HG02840 (cell line): ENCODE measurements around the gene XKR7.
"Not testable (repeated sequence)": the region's sequence is repeated elsewhere in the genome, so short reads cannot be mapped to it uniquely, and the experiment has no call there.

Source experiments
- ATAC-seq: cut with Tn5 transposase; IDR thresholded peaks from one replicate; pipeline ENCODE4 v1.9.1; 2021; ENCODE audit warnings: mild to moderate bottlenecking, moderate library complexity, moderate number of reproducible peaks; ENCODE audit not compliant: unreplicated experiment, low FRiP score

Gene XKR7

DNA sequence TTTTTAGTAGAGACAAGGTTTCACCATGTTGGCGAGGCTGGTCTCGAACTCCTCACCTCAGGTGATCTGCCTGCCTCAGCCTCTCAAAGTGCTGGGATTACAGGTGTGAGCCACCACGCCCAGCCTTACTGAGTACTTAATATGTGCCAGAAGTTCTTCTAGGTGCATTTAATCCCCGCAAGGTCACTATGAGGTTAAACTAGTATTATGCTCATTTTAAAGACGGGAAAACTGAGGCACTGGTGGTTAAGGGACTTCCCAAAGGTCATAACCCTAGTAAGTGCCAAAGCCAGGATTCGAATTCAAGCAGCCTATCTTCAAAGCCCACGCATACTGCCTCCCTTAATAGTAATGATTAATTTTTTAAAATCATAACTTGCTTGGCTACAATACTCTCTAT is 41.6 kb downstream of the XKR7 start:
- ATAC-seq = no peak

DNA sequence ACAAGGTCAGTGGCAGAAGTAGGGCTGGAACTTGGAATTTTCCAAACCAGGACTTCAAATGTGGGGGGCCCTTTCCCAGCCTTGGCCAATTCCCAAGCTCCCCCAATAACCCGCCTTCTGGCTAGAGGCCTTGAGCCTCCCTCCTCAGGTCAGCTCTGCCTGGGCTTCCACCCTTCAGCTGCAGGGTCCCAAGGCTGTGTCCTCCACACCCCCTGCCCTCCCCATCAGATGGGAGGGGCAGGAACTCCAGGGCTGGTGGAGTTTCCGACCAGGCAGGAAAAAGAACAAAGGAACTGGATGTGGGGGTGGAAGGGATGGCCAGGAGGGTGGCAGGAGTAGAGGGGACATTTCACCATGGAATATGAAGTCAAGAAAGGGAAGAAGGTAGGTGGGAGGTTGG is 42.1 kb downstream of the XKR7 start, which contains the start of gene CCM2L:
Gene CCM2L, plus strand, starts transcription at position 338 of the 400 bp plus-strand sequence. Its CDS starts 17 bp downstream, at position 355.
- no peak for ATAC-seq

DNA sequence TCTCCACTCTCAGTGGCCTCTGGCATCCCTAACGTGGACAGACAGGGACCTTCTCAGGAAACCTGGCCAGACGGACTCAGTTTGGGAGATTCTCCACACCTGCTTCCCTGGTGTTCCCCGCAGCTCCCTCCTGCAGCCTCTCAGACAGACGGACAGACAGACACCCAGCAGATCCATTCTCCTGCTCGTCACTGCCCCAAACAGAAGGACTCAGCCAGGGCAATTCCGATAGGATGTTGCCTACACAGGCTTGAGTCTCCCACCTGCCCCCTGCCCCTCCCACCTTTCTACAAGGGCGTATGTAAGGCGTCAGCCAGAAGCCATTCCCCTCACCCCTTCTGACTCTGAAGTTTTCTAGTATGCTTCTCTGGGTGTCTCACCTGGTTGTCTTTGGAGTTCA is 42.7 kb downstream of the XKR7 start:
- ATAC-seq = no peak

DNA sequence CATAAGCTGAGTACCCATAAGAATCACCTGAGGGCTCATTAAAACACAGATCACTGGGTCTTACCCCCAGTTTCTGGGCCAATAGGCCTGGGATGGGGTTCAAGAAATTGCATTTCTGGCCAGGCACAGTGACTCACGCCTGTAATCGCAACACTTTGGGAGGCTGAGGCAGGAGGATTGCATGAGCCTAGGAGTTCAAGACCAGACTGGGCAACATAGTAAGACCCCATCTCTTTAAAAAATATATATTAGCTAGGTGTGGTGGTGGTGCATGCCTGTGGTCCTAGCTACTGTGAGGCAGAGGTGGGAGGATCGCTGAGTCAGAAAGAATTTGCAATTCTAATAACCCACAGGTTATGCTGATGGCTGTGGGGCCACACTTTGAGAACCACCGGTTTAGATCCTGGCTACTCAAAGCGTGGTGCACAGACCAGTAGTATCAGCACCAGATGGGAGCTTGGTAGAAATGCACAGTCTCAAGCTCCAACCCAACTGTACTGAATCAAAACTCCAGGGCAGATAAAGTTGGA is 44.3 kb downstream of the XKR7 start:
- ATAC-seq = no peak

DNA sequence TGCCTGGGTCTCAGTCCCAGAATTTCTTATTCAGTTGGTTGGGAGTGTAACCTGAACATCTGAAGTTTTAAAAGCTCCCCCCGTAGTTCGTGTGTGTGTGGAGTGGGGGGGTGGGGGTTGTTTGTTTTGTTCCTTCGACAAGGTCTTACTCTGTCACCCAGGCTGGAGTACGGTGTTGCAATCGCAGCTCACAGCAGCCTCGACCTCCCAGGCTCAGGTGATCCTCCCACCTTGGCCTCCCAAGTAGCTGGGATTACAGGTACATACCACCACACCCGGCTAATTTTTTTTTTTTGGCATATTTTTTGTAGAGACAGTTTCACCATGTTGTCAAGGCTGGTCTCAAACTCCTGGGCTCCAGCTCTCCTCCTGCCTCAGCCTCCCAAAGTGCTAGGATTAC is 45.4 kb downstream of the XKR7 start:
- ATAC-seq = no peak

DNA sequence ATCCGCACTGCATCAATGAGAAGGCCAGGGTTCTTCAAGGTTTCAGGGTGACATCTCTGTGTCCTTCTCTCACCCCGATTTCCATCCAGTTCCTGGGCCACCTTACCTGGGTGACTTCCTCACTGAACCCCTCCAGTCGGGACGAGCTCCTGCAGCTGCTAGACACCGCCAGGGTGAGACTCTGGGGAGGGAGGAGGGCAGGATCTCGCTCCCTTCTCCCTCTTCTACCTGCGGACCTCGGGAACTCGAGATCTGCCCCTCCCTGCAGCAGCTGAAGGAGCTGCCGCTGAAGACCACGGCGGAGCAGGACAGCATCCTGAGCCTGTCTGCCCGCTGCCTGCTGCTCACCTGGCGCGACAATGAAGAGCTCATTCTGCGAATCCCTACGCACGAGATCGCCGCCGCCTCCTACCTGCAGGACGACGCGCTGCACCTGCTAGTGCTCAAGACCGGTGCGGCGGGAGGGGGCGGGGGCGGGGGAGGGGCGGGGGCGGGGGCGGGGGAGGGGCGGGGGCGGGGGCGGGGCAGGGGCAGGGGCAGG is 49.8 kb downstream of the XKR7 start:
- ATAC-seq = no peak

DNA sequence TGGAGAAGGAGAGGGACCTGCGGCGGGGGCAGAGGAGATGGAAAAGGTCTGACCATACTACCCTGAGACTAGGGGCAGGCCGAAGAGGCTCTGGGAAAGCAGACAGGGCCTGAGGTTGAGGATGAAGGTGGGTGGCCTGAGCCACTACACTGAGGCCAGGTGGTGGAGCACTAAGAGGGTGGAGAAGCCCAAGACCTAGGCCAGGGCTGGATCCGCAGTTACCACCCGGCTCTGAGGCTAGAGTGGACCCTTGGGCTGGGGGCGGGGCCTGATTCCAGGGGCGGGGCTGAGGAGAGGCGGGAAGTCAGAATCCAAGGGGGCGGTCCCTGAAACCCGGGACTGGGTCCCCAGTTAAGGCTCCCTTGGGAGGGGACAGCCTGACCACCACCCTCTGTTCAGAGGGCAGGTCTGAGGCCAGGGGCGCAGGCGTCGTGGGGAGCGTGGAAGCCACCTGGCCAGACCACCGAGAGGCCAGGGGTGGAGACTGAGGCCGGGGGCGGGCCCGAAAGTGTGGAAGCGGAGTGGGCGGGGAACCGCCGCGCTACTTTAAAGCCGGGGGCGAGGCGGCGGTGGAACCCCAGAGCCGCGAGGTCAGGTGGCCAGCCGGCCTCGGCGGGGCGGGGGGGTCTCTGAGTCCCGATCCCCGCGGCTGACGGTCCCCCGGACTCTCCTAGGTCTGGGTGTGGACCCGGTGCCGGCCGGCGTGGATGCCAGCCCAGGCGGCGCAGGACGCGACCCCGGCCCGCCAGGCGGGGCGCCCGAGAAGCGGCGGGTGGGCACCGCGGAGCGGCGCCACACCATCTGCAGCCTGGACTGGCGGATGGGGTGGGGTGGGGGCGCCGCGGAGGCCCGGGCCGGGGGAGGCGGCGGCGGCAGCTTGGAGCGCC is 50.6 kb downstream of the XKR7 start:
- ATAC-seq = no peak

DNA sequence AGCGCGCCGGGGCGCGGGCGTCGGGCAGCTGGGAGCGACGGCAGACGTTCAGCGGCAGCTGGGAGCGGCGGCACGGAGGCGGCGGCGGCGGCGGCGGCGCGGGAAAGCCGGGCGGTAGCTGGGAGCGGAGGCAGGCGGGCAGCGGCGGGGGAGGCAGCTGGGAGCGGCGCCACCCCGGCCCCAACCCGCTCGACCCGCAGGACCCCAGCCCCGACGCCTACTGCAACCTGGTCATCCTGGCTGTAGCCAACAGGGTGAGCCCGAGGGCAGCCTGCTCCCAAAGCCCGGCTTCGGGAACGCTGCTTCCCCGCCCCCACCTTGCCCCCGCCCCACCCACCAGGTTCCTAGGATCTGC is 51.2 kb downstream of the XKR7 start:
- no peak for ATAC-seq

DNA sequence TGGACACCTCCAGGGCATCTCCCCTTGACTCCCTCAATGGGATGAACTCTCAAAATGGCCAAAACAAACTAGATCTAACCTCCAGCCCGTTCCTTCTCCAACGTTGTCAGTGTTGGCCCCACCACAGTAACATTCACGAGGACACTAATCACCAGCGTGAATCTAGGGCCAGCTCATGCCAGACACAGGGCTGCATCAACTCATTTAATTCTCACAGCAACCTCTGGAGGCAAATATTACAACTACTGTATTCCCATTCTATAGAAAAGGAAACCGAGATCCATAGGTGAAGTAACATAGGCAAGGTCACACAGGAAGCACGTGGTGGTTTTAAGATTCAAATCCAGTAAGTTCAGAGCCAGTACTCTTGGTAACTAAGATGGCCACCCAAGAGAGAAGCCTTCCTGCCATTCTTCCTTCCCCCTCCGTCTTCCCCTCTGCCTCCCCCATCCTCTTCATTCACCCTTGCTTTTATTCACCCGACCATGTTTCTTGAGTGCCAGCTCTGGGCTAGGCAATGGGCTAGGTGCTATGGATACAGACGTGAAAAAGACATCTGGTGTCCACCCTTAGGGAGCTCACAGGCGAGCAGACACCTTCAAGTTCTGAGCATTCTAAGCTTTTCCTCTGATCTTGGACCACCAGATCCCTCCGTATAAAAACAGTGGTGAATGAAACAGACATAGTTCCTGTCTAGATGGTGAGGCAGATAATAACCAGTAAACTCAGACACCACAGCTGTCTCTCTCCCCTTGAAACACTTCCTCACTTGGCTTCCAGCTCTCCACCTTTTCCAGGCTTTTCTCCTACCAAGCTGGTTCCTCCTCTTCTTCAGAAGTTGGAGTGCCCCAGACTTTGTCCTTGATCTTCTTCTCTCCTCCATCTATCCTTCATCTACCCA is 51.9 kb downstream of the XKR7 start:
- ATAC-seq = no peak

DNA sequence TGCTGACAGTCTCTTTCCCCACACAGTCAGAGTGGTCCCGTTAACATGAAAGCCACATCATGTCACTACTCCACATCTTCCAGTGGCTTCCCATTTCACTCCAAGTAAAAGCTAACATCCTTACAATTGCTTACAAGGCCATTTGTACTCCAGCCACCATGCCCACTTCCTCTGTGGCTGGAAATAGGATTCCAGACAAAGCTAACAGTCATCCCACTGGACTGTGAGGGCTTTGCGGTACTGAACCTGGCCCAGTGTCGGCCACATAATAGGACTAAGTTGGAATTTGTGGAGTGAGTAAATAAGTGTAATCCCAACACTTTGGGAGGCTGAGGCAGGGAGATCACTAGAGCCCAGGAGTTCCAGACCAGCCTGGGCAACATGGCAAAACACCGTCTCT is 53.1 kb downstream of the XKR7 start:
- no peak for ATAC-seq

DNA sequence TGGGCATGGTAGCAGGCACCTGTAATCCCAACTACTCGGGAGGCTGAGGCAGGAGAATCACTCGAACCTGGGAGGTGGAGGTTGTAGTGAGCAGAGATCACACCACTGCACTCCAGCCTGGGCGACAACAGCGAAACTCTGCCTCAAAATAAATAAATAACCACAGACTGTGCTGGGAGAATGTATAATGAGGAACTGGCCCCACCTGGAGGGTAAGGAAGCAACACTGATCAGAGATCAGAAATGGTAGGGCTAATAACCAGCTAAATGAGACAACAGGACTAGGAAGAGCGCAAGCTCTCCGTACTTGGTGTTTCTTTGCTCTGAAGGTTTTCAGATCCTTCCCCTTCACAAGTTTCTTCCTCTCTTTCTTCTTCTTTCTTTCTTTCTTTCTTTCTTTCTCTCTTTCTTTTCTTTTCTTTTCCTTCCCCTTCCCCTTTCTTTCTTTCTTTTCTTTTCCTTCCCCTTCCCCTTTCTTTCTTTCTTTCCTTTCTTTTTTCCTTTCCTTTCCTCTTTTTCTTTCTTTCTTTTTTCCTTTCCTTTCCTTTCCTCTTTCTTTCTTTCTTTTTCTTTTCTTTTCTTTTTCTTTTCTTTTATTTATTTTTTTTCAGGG is 56.8 kb downstream of the XKR7 start:
- ATAC-seq = no peak

DNA sequence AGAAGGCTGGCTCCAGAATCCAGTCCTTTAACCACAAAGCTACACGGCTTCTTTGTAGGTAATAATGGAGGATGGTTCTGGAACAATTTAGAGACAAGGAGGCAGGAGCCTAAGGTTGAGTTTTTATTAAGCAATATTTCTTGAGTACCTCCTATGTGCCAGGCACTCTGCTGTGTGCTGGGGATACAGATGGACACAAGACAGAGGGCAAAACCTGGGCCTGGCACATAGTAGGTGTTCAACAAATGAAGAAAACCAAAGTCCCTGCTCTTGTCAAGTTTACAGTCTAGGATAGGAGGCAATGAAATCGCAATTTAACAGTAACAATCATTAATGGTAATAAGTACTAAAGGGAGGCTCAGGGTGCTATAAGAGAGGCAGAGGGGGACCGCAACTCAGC is 59.7 kb downstream of the XKR7 start:
- ATAC-seq = no peak

DNA sequence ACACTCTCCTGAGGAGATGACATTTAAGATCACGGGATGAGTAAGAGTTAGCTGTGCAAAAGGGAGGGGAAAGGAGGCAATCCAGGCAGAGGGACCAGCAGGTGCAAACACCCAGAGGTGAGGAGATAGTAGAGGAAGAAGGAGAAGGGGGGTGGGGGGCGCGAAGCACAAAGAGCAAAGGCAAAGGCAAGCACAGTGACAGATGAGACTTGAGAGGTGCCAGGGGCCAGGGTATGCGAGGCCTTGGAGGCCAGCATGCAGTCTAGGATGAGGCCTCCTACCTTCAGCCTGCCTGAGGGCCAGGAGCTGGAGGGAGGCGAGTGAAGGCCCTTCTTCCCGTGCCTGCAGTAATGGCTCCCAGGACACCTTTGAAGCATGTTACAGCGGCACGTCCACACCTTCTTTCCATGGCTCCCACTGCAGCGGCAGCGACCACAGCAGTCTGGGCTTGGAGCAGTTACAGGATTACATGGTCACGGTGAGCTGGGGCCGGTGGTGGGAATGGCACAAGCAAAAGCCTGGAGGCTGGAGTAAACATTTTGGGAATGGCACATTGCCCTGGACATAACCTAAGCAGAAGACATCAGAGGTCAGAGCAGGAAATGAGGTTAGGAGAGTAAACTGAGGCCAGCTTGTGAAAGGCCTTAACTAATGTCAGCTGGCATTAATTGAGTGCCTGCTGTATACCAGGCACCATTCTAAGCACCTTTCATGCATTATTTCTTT is 60.9 kb downstream of the XKR7 start:
- ATAC-seq = no peak

DNA sequence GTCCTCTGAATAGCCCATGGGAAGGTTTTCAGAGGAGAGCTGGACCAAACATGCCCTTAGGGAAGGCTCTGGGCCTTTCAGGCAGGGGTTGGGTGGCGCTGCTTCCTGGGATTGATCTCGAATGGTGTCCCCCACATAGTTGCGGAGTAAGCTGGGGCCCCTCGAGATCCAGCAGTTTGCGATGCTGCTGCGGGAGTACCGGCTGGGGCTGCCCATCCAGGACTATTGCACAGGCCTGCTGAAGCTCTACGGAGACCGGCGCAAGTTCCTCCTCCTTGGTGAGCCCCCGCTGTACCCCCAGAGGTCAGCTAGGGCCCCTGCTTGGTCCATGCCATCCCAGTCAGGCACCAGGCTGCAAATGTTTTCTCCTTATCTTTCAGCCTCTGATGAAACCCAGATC is 61.6 kb downstream of the XKR7 start:
- ATAC-seq = no peak

DNA sequence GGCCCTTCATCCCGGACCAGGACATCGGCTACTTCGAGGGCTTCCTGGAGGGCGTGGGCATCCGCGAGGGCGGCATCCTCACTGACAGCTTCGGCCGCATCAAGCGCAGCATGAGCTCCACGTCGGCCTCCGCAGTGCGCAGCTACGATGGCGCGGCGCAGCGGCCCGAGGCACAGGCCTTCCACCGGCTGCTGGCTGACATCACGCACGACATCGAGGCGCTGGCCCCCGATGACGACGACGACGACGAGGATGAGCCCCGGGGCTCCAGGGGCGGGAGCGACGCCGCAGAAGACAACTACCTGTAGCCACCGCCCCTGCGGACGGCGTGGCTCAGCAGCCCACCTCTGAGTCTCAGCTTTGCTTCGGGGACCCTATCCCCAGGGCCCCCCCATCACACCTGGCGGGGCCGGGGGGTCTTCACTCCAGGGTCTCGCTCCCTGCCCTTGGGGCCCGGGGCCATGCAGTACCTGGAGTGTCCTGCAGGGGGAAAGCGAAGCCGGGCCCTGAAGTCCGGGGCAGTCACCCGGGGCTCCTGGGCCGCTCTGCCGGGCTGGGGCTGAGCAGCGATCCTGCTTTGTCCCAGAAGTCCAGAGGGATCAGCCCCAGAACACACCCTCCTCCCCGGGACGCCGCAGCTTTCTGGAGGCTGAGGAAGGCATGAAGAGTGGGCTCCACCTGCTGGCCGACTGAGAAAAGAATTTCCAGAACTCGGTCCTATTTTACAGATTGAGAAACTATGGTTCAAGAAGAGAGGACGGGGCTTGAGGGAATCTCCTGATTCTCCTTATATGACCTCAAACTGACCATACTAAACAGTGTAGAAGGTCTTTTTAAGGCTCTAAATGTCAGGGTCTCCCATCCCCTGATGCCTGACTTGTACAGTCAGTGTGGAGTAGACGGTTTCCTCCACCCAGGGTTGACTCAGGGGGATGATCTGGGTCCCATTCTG is 63.3 kb downstream of the XKR7 start:
- ATAC-seq = no peak

DNA sequence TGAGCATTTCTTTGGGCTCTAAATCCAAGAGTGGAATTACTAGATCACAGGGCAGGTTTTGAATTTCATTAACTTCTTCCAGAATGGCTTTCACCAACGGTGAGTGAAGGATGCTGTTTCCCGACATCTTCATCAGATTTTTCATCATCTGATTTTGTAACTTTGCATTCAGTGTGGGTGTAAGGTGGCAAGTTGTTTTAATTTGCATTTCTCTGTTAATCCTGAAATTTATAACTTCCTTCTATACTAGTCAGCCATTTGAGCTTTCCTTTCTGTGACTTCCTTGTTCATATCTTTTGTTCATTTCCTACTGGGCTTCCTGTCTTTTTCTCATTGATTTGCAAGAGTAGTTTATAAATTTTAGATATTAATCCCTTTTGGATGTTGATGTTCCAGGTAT is 65.4 kb downstream of the XKR7 start:
- no peak for ATAC-seq

DNA sequence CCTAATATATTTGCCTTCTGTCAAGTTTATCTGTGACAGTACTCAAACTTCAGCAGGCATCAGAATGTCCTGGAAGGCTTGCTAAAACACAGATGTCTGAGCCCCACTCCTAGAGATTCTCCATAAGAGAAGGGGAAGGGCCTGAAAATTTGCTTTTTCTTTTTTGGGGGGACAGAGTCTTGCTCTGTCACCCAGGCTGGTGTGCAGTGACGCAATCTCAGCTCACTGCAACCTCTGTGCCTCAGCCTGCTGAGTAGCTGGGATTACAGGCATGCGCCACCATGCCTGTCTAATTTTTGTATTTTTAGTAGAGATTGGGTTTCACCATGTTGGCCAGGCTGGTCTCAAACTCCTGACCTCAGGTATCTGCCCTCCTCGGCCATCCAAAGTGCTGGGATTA is 65.8 kb downstream of the XKR7 start:
- not testable (repeated sequence) for ATAC-seq

DNA sequence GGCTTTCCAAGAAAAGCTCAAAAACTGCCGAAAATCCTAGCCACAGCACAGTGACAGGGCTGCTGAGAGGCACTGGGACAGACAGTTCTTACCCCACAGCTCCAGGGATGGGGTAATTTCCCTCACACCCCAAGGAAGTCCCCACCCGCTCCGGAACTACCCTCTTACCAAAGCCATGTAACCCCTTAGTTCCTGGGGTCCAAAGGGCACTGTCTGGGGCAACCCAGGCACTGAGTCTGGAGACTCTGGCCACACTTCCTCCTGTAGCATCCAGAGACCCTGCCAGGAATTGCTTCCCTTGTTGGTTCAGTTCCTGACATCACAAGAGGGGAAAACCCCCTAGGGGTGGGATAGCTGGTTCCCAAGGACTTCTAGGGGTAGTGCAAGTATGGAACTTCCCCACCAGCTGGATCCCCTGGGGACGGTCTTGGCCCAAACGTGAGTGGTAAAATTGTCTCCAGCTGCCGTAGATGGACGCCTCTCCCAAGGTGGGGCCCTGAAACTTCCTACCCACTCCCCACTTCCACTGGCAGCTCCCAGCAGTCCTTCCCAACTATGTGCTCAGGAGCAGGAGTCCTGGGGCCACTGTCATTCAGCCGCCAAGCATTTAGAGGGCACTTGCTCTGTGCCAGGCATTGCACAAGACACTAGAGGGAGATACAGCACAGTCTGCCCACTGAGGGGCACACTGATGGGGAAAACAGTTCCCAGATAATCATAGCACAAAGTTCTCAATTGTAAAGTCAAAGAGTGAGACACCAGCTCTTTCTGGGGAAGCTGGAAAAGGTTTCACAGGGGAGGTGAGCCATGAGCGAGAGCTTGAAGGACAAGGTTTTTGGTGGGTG is 66.9 kb downstream of the XKR7 start:
- ATAC-seq = no peak
